Hematopoietic multipotent progenitor cell (in vitro differentiated cells): ENCODE data around the gene LTBP1. TPM values are rescaled to one million over a fixed set of nuclear protein-coding genes. Genes with fewer than 3 reads are reported as not detected.

Experiments
- DNase-seq, 3 donors: peaks; one replicate each; pipeline ENCODE4 v3.0.0-alpha.2; 2011 to 2015; ENCODE audit warnings: low read depth in 2 of 3, low spot score in 2 of 3
- total RNA-seq: library from RNA; depleted of rRNA; stranded (reverse); fragments of >200 nt; gene quantifications from one replicate; pipeline ENCODE4 v1.2.3, GENCODE V29; 2012

The LTBP1 gene
- total RNA-seq, 1 donor = 4.3 TPM

GRCh38 chr2:33242845-33243244 lies 296.1 kb downstream of the LTBP1 start:
- no peak for DNase-seq

- no peak for DNase-seq
These were observed 299.7 kb downstream of the LTBP1 start for GRCh38 chr2:33246432-33246831.

- DNase-seq = no peak
These were observed 300.6 kb downstream of the LTBP1 start for GRCh38 chr2:33247365-33247764.

GRCh38 chr2:33250417-33251029 lies 303.8 kb downstream of the LTBP1 start:
- no peak for DNase-seq

- no peak for DNase-seq
These were observed 309.5 kb downstream of the LTBP1 start for GRCh38 chr2:33256162-33256755.

GRCh38 chr2:33258387-33258786 lies 311.6 kb downstream of the LTBP1 start:
- DNase-seq = no peak

- DNase-seq = no peak
These were observed 315.3 kb downstream of the LTBP1 start for GRCh38 chr2:33262097-33262496.

GRCh38 chr2:33264766-33265165 lies 318.0 kb downstream of the LTBP1 start:
- no peak for DNase-seq

- DNase-seq = no peak
These were observed 319.0 kb downstream of the LTBP1 start for GRCh38 chr2:33265584-33266338.

- no peak for DNase-seq
These were observed 319.7 kb downstream of the LTBP1 start for GRCh38 chr2:33266467-33266866.

- no peak for DNase-seq
These were observed 320.3 kb downstream of the LTBP1 start for GRCh38 chr2:33267043-33267442.

- DNase-seq = peak in 1 of 3 donors; percentile 22
These were observed 321.0 kb downstream of the LTBP1 start for GRCh38 chr2:33267756-33268155.

- DNase-seq = no peak
These were observed 321.6 kb downstream of the LTBP1 start for GRCh38 chr2:33268246-33268831.

GRCh38 chr2:33272001-33272400 lies 325.2 kb downstream of the LTBP1 start:
- peak in 2 of 3 donors; percentile 14 to 64 for DNase-seq

- no peak for DNase-seq
These were observed 326.7 kb downstream of the LTBP1 start for GRCh38 chr2:33273479-33273878.

- no peak for DNase-seq
These were observed 327.8 kb downstream of the LTBP1 start for GRCh38 chr2:33274524-33274923.

GRCh38 chr2:33275689-33276444 lies 329.1 kb downstream of the LTBP1 start:
- DNase-seq = peak in 1 of 3 donors; percentile 2

- no peak for DNase-seq
These were observed 330.3 kb downstream of the LTBP1 start for GRCh38 chr2:33277002-33277426.

GRCh38 chr2:33278245-33278943 lies 331.6 kb downstream of the LTBP1 start:
- DNase-seq = no peak

- DNase-seq = no peak
These were observed 337.5 kb downstream of the LTBP1 start for GRCh38 chr2:33284287-33284686.
